Mesodermal cell (in vitro differentiated cells): ENCODE results near the gene ANKIB1.
"Not testable (repeated sequence)": the region's sequence is repeated elsewhere in the genome, so short reads cannot be mapped to it uniquely, and the experiment has no call there.

Source experiments
- H3K27ac ChIP-seq: 2 replicates; pipeline ENCODE4 v1.7.0; 2013; ENCODE audit warnings: mild to moderate bottlenecking, low read depth, low read length, moderate library complexity; ENCODE audit not compliant: severe bottlenecking
- H3K36me3 ChIP-seq: 2 replicates; pipeline ENCODE4 v1.7.1; 2013; ENCODE audit warnings: mild to moderate bottlenecking, low read length, moderate library complexity; ENCODE audit not compliant: control insufficient read depth, insufficient read depth
- H3K4me1 ChIP-seq: one replicate; pipeline ENCODE4 v1.7.1; 2013; ENCODE audit warnings: mild to moderate bottlenecking, low read length; ENCODE audit not compliant: insufficient read depth, control insufficient read depth, poor library complexity, severe bottlenecking
- H3K4me3 ChIP-seq: 2 replicates; pipeline ENCODE4 v1.7.0; 2013; ENCODE audit warnings: low read length, control low read depth, mild to moderate bottlenecking; ENCODE audit not compliant: insufficient read depth, poor library complexity, severe bottlenecking; ENCODE audit errors: extremely low read depth
- H3K9me3 ChIP-seq: 2 replicates; pipeline ENCODE4 v1.7.1; 2013; ENCODE audit warnings: mild to moderate bottlenecking, low read length, moderate library complexity; ENCODE audit not compliant: control insufficient read depth
- WGBS, 2 experiments: methylation state at CpG; one replicate each; pipeline ENCODE4 v1.1.5; 2013; ENCODE audit warnings: missing lambda C conversion rate in 2 of 2; ENCODE audit not compliant: insufficient coverage in 2 of 2; 5-methylcytosine and 5-hydroxymethylcytosine counted together

ANKIB1 gene

DNA sequence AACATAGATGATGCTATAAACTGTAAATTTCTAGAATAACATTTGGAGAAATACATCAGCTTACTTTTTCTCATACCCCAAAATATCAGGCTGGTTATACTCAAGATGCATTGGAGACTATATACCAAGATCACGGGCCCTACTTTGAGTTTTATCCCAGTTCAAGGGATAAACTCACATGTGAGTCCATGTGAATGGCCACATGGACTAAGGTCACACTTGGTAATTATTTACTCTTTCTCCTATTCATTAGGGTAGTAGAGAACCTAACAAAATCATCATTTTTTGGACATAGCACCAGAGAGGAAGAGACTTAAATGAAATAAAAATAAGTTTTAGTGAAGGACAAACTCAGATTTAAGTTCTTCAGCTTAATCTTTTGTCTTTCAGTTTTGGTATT, 108.4 kb downstream of the ANKIB1 start:
- no CpG with 5 or more reads among the region's 1 CpG for WGBS, 2 experiments
- Histone ChIP-seq H3K36me3 (peaks cover 31% of the 10 kb centered on the region), H3K9me3 (no peaks in the 10 kb centered on the region), H3K27ac (no peak overlapping the region), H3K4me1 (no peaks in the 10 kb centered on the region), H3K4me3 (no peak overlapping the region)

DNA sequence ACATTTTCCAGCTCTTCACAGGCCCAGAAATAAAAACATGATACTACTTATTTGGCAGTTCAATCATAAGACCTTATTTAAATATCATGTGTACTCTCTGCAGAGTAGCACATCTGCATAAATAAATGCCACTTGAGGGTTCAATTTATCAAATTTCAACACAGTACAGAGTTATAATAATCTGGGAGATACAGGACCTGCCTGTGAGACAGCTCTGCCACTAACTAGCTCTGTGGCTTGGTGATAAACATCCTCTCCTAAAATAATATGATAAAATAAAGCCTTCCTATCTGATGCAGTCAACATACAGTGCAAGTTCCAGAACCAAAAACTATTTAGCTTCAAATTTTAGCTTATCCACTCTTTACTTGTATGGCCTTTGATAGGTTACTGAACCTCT, 110.6 kb downstream of the ANKIB1 start:
- Histone ChIP-seq H3K36me3 (peaks cover 26% of the 10 kb centered on the region), H3K9me3 (no peaks in the 10 kb centered on the region)

DNA sequence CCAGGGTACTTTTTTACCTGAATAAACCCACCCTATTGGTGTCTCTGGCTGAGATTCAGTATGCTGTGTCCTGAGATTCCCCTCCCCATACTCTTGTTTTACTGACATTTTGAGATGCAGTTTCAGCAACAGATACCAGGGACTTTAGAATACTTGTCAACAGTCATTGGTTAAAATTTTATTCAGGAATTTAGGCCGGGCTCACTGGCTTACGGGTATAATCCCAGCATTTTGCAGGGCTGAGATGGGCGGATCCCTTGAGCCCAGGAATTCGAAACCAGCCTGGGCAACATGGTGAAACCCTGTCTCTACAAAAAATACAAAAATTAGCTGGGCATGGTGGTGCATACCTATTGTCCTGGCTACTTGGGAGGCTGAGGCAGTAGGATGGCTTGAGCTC, 111.5 kb downstream of the ANKIB1 start:
- Histone ChIP-seq H3K4me3 (no peak overlapping the region), H3K27ac (no peak overlapping the region), H3K36me3 (peaks cover 29% of the 10 kb centered on the region), H3K4me1 (no peaks in the 10 kb centered on the region), H3K9me3 (no peaks in the 10 kb centered on the region)
- WGBS, 2 experiments: 92 to 94% methylated on average over 3 to 4 of the region's 4 CpGs

More for the DNA sequence above, 110.6 kb downstream of the ANKIB1 start:
- Histone ChIP-seq H3K4me3 (no peak overlapping the region), H3K4me1 (no peaks in the 10 kb centered on the region), H3K27ac (no peak overlapping the region)

DNA sequence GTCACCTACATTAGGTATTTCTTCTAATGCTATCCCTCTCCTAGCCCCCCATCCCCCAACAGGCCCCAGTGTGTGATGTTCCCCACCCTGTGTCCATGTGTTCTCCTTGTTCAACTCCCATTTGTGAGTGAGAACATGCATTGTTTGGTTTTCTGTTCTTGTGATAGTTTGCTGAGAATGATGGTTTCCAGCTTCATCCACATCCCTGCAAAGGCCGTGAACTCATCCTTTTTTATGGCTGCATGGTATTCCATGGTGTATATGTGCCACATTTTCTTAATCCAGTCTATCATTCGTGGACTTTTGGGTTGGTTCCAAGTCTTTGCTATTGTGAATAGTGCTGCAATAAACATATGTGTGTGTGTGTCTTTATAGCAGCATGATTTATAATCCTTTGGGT, 113.4 kb downstream of the ANKIB1 start:
- H3K27ac ChIP-seq, H3K4me3 ChIP-seq, H3K9me3 ChIP-seq, H3K4me1 ChIP-seq: not testable (repeated sequence)
- peaks cover 30% of the 10 kb centered on the region for H3K36me3 ChIP-seq
- no CpG with 5 or more reads among the region's 2 CpGs for WGBS, 2 experiments

- Histone ChIP-seq H3K36me3 (peaks cover 36% of the 10 kb centered on the region), H3K9me3 (no peaks in the 10 kb centered on the region), H3K4me1 (no peaks in the 10 kb centered on the region), H3K27ac (no peak overlapping the region), H3K4me3 (no peak overlapping the region)
- WGBS, 2 experiments: 100% methylated on average over 2 of the region's 3 CpGs
These were observed 114.0 kb downstream of the ANKIB1 start for GRCh38 chr7:92359801-92360200.

- Histone ChIP-seq H3K4me1 (no peaks in the 10 kb centered on the region), H3K27ac (no peak overlapping the region), H3K4me3 (no peak overlapping the region), H3K9me3 (no peaks in the 10 kb centered on the region), H3K36me3 (peaks cover 39% of the 10 kb centered on the region)
- no CpG with 5 or more reads among the region's 1 CpG for WGBS, 2 experiments
These were observed 114.6 kb downstream of the ANKIB1 start for GRCh38 chr7:92360387-92360786.

- no peak overlapping the region for H3K4me3 ChIP-seq
- WGBS, 2 experiments: 100% methylated on average over 1 to 2 of the region's 2 CpGs
- H3K36me3 ChIP-seq: peaks cover 46% of the 10 kb centered on the region
- H3K4me1 ChIP-seq: no peaks in the 10 kb centered on the region
- H3K9me3 ChIP-seq: no peaks in the 10 kb centered on the region
- no peak overlapping the region for H3K27ac ChIP-seq
These were observed 116.4 kb downstream of the ANKIB1 start for GRCh38 chr7:92362131-92362530.

DNA sequence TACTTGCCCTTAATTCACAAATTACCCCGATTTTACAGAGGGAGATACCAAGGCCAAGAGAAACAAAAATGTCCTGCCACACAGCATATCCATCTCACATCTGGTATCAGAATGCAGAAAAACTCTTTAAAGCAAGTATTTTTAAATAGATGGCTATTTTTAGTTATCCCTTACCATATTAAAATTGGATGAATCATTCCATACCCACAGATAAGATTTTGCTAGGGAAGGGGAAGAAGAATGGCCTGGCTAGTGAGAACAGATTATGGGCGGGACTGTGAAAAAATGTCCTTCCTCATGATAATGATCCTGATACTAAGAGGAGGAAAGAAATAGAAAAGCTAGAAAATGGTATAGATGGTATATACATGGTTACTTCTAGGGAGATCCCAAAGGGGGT, 121.0 kb downstream of the ANKIB1 start:
- 93 to 100% methylated on average over 1 to 2 of the region's 2 CpGs for WGBS, 2 experiments
- Histone ChIP-seq H3K9me3 (no peaks in the 10 kb centered on the region), H3K4me1 (no peaks in the 10 kb centered on the region), H3K27ac (no peak overlapping the region), H3K4me3 (no peak overlapping the region), H3K36me3 (peaks cover 42% of the 10 kb centered on the region)

GRCh38 chr7:92368741-92369140, 123.0 kb downstream of the ANKIB1 start:
- Histone ChIP-seq H3K36me3 (peaks cover 32% of the 10 kb centered on the region), H3K27ac (no peak overlapping the region), H3K4me1 (no peaks in the 10 kb centered on the region), H3K4me3 (no peak overlapping the region), H3K9me3 (no peaks in the 10 kb centered on the region)
- 89 to 100% methylated on average over 1 of the region's 1 CpG for WGBS, 2 experiments

GRCh38 chr7:92375013-92375412, 129.2 kb downstream of the ANKIB1 start:
- H3K27ac ChIP-seq: no peak overlapping the region
- H3K4me1 ChIP-seq: no peaks in the 10 kb centered on the region
- no peak overlapping the region for H3K4me3 ChIP-seq
- H3K36me3 ChIP-seq: peaks cover 37% of the 10 kb centered on the region
- H3K9me3 ChIP-seq: no peaks in the 10 kb centered on the region

GRCh38 chr7:92391071-92391470, 145.3 kb downstream of the ANKIB1 start:
- Histone ChIP-seq H3K4me1 (no peaks in the 10 kb centered on the region), H3K36me3 (peaks cover 15% of the 10 kb centered on the region), H3K27ac (no peak overlapping the region), H3K4me3 (no peak overlapping the region), H3K9me3 (no peaks in the 10 kb centered on the region)
- 88 to 94% methylated on average over 5 of the region's 5 CpGs for WGBS, 2 experiments

GRCh38 chr7:92397542-92397941, 151.8 kb downstream of the ANKIB1 start:
- Histone ChIP-seq H3K36me3 (peaks cover 30% of the 10 kb centered on the region), H3K9me3 (no peaks in the 10 kb centered on the region)
- 92% methylated on average over 5 of the region's 6 CpGs for WGBS, 2 experiments

More at GRCh38 chr7:92397542-92397941, 151.8 kb downstream of the ANKIB1 start:
- H3K27ac ChIP-seq: no peak overlapping the region
- no peak overlapping the region for H3K4me3 ChIP-seq
- peaks cover 3% of the 10 kb centered on the region for H3K4me1 ChIP-seq
